Aorta (tissue), 5 donors: ENCODE results near the gene SLC5A12. TPM values are rescaled to one million over a fixed set of nuclear protein-coding genes. Genes with fewer than 3 reads are reported as not detected.

Experiments used
- ATAC-seq: fragments of 200-7000 bp; cut with Tn5 transposase; one replicate; pipeline ENCODE4 v1.9.1; 2022; ENCODE audit warnings: moderate library complexity; ENCODE audit not compliant: low FRiP score
- DNase-seq, 2 donors: peaks; one replicate each; pipeline ENCODE4 v3.0.0-alpha.2; 2020
- H3K27ac ChIP-seq, 2 donors: one replicate each; pipeline ENCODE4 v1.5.1; 2013; ENCODE audit warnings: low read length in 2 of 2, mild to moderate bottlenecking in 2 of 2, moderate library complexity in 2 of 2, control low read depth in 1 of 2, inconsistent platforms in 1 of 2, low read depth in 1 of 2
- H3K27me3 ChIP-seq, 2 donors: one replicate each; pipeline ENCODE4 v1.6.1; 2013; ENCODE audit warnings: control low read depth in 1 of 2, low read length in 1 of 2, mild to moderate bottlenecking in 1 of 2, moderate library complexity in 1 of 2; ENCODE audit not compliant: insufficient read depth in 2 of 2, control insufficient read depth in 1 of 2
- H3K36me3 ChIP-seq, 2 donors: one replicate each; pipeline ENCODE4 v1.6.1; 2013; ENCODE audit warnings: control low read depth in 1 of 2, low read length in 1 of 2, mild to moderate bottlenecking in 1 of 2; ENCODE audit not compliant: insufficient read depth in 2 of 2, control insufficient read depth in 1 of 2
- H3K4me1 ChIP-seq, 2 donors: one replicate each; pipeline ENCODE4 v1.6.1; 2013; ENCODE audit warnings: low read length in 2 of 2, control low read depth in 1 of 2, mild to moderate bottlenecking in 1 of 2, moderate library complexity in 1 of 2; ENCODE audit not compliant: insufficient read depth in 2 of 2, control insufficient read depth in 1 of 2
- H3K4me3 ChIP-seq, 2 donors: one replicate each; pipeline ENCODE4 v1.5.1; 2013; ENCODE audit warnings: low read length in 2 of 2, control low read depth in 1 of 2, mild to moderate bottlenecking in 1 of 2
- H3K9me3 ChIP-seq: one replicate; pipeline ENCODE4 v1.6.1; 2013; ENCODE audit warnings: mild to moderate bottlenecking, low read length; ENCODE audit not compliant: control insufficient read depth
- WGBS, 2 donors: extraction: QIAGEN DNeasy Blood & Tissue Kit; methylation state at CpG; one replicate each; pipeline ENCODE4 v1.1.7; 2013; 5-methylcytosine and 5-hydroxymethylcytosine counted together
- intact Hi-C, 2 donors: fragments of 100-400 bp; cut with DNase I; formaldehyde crosslinking; loops; one replicate each; pipeline versions ENCODE4 v1.14.2 to v1.15.0; 2022
- polyA plus RNA-seq, 2 donors: library from polyadenylated mRNA; stranded (reverse); fragments of 200-250 nt; gene quantifications; one replicate each; pipeline ENCODE4 v1.2.3, GENCODE V29; 2013
- total RNA-seq, 2 donors: library from RNA; stranded (reverse); fragmentation: NEBNext Ultra II Directional; extraction: Animal tissue kit (Norgen Biotek cat#: 25700); gene quantifications; one replicate each; pipeline ENCODE4 v1.2.1, GENCODE V29; 2021
- donor health status: healthy with polysubstance abuse.
- donor health status: Bipolar disorder and iron deficiency.
- donor health status: DM: no; HTN: no; CAD: no.
- donor health status: DM: no; HTN: no; CAD: no.
- donor health status: DM: yes; HTN: yes; CAD: no.

SLC5A12 gene
- total and polyA plus RNA-seq, 4 donors = 1.1 TPM; not detected in 3

DNA sequence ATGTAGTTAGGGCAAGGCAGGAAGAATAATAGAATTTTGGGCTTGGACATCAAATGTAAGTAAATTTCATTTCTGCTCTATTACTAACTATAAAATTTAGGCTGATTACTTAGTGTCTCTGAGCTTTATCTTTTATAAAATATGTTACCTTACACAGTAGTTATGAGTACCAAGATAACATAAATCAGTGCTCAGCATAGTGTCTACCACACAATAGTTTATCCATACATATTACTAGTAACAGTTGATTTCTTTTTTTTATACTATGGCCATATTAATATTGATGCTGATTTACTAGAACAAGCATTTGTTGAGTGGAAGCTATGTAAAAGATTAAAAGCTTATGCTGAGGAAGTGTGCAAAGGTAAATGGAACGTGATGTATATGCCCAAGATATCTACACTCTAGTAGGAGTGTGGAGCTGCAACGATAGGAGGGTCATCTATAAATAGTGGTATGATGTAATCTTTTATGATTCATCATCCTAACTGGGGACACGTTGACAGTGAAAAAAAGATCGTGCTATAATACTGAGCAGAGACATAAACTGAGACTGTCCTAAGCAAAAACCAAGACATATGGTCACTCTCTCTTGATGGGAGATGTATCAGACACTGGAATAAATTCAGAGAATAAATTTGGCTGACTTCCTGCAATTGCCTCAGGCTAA, 8.7 kb upstream of the SLC5A12 start:
- ATAC-seq = no peak

DNA sequence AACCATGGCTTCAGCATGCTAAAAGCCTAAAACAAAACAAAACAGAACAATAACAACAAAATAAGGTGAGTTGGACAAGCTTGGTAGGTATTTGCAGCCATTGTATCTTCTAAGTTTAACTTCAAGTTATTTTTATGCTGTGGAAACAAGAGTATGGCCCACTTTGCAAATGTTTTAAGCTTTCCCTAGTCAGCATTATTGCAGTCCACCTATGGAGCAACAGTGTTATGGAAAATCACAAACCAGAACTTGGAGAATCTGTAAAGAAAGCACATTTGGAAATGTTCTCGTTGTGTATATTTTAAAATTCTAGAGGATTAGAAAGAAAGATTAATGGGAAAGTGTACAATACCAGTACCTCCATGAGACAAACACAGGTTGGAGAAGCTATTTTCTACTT, 7.4 kb upstream of the SLC5A12 start:
- intact Hi-C loops = no loop called here
- Histone ChIP-seq H3K27ac (no peak overlapping the region), H3K27me3 (no peaks in the 10 kb centered on the region), H3K9me3 (peaks cover 2% of the 10 kb centered on the region), H3K36me3 (no peaks in the 10 kb centered on the region), H3K4me3 (no peak overlapping the region), H3K4me1 (no peaks in the 10 kb centered on the region)
- ATAC-seq (no peak), DNase-seq (no peak)
- WGBS, 2 donors = 58 to 67% methylated on average over 1 of the region's 1 CpG

More for the DNA sequence above, 8.7 kb upstream of the SLC5A12 start:
- intact Hi-C loops = no loop called here
- no peak for DNase-seq
- Histone ChIP-seq H3K27ac (no peak overlapping the region), H3K27me3 (no peaks in the 10 kb centered on the region), H3K9me3 (peaks cover 2% of the 10 kb centered on the region), H3K36me3 (no peaks in the 10 kb centered on the region), H3K4me3 (no peak overlapping the region), H3K4me1 (no peaks in the 10 kb centered on the region)
- WGBS, 2 donors = 6% methylated on average over 4 of the region's 4 CpGs

DNA sequence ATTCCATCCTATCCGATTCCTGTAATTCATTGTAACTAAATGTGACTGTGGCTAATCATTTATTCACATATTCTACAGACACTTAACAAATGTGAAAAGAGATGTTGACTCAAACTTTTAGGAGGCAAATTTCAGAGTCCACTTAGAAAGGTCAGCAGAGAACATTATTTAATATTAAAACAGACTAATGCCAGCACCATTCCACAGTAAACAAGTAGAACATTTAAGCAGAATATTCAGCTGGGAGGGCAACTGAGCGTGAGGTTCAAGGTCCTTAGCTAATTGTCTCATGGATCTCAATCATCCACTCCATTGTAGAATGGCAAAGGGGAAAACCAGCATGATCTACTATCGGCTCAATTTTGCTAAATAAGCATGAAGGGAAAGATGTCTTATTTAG, 5.1 kb upstream of the SLC5A12 start:
- no peaks in the 10 kb centered on the region for H3K36me3 ChIP-seq
- H3K27me3 ChIP-seq = no peaks in the 10 kb centered on the region
- ATAC-seq (no peak), DNase-seq (no peak)
- intact Hi-C loops = no loop called here
- WGBS, 2 donors = 96 to 97% methylated on average over 3 of the region's 3 CpGs
- no peak overlapping the region for H3K27ac ChIP-seq
- no peak overlapping the region for H3K4me3 ChIP-seq
- no peaks in the 10 kb centered on the region for H3K9me3 ChIP-seq
- H3K4me1 ChIP-seq = no peaks in the 10 kb centered on the region

DNA sequence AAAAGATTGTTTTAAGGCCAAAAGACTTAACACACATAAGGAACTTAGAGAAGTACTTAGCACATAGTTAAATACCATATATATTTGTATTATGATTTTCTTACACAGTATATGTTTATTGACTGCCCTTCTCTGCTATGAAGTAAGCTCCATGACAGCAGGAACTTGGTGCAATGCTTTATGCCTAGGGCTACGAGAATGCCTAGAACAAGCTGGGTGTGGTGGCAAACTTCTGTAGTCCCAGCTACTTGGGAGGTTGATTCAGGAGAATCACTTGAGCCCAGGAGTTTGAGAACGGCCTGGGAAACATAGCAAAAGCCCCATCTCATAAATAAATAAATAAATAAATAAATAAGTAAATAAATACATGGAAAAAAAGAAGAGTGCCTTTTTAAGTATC, 1.9 kb downstream of the SLC5A12 start:
- 86 to 89% methylated on average over 2 of the region's 2 CpGs for WGBS, 2 donors
- Histone ChIP-seq H3K4me1 (peaks cover 0 to 2% of the 10 kb centered on the region in 2 donors), H3K27me3 (no peaks in the 10 kb centered on the region), H3K27ac (no peak overlapping the region), H3K36me3 (no peaks in the 10 kb centered on the region), H3K9me3 (no peaks in the 10 kb centered on the region), H3K4me3 (no peak overlapping the region)
- no peak for ATAC-seq
- intact Hi-C loops = no loop called here
- DNase-seq = no peak

DNA sequence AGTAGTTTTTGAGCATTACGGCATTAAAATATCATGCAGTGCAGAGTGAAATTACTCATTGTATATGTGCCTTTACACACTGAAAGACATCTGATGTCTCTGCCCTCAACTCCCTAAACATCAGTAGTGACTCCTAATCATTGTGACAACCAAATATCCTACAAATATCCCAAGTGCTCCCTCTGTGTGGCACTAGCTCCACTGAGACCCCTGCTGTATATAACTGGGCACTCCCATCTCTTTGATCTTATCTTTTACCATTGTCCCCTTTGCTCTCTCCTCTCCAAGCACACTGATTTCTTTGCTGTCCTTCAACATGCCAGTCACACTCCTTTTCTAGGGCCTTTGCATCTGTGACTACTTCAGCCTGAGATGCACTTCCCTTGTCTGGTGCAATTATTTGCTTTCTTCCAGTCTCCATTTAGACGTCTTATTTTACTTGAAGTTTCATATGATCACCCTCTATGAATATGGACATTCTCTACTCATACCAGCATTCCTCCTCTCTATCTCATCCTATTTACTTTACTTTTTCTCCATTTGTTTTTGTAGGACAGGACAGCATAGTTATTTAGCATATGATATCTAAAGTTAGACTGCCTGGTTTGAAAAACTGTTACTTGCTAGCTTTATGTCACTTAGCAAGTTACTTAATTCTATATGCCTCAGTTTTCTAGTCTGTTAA, 2.4 kb downstream of the SLC5A12 start:
- peaks cover 0 to 2% of the 10 kb centered on the region in 2 donors for H3K4me1 ChIP-seq
- H3K27ac ChIP-seq = no peak overlapping the region
- ATAC-seq (no peak), DNase-seq (no peak)
- H3K4me3 ChIP-seq = no peak overlapping the region
- no peaks in the 10 kb centered on the region for H3K36me3 ChIP-seq
- no peaks in the 10 kb centered on the region for H3K27me3 ChIP-seq
- H3K9me3 ChIP-seq = no peaks in the 10 kb centered on the region
- intact Hi-C loops = no loop called here
- WGBS, 2 donors = 81% methylated on average over 2 of the region's 2 CpGs

DNA sequence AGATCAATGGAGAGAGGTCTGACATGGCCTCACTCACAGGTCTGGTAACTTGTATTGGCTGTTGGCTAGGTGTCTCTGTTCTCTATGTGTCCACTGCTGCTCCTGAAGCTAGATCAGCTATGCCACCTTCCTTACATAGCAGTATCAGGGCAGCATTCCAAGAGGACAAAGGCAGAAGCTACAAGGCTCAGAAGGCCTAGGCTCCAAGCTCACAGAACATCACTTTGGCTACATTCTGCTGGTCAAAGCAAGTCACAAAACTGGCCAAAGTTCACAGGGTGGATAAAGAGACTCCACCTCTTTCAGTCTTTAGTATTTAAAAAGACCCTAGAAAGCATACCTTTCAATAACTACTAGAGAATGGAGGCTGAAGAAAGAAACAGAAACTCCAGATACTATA, 4.1 kb downstream of the SLC5A12 start:
- H3K9me3 ChIP-seq = no peaks in the 10 kb centered on the region
- H3K4me3 ChIP-seq = no peak overlapping the region
- intact Hi-C loops = no loop called here
- DNase-seq (no peak), ATAC-seq (no peak)
- no peak overlapping the region for H3K27ac ChIP-seq
- H3K27me3 ChIP-seq = no peaks in the 10 kb centered on the region
- peaks cover 0 to 2% of the 10 kb centered on the region in 2 donors for H3K4me1 ChIP-seq
- H3K36me3 ChIP-seq = no peaks in the 10 kb centered on the region

DNA sequence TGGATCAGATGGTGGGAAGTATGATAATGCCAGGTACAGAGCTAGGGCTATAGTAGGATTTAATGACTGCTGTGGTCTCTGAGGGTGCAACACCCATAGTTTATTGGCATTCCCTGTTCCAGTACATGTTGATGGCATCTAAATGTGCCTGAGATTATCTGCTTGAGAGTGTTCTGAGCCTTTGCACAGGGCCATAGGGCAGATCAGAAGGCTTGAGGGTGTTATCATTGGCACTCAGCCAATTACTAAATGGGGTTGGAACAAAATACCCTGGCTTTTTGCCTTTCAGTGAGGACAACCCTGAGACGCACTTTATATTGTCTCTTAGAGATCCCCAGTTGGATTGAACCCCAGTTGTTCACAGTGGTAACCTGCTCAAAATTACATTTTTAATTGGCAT, 6.7 kb downstream of the SLC5A12 start:
- intact Hi-C loops = no loop called here
- Histone ChIP-seq H3K9me3 (no peaks in the 10 kb centered on the region), H3K4me1 (no peaks in the 10 kb centered on the region), H3K27me3 (no peaks in the 10 kb centered on the region), H3K27ac (no peak overlapping the region), H3K4me3 (no peak overlapping the region), H3K36me3 (no peaks in the 10 kb centered on the region)
- 8 to 10% methylated on average over 1 of the region's 1 CpG for WGBS, 2 donors
- ATAC-seq (no peak), DNase-seq (no peak)

DNA sequence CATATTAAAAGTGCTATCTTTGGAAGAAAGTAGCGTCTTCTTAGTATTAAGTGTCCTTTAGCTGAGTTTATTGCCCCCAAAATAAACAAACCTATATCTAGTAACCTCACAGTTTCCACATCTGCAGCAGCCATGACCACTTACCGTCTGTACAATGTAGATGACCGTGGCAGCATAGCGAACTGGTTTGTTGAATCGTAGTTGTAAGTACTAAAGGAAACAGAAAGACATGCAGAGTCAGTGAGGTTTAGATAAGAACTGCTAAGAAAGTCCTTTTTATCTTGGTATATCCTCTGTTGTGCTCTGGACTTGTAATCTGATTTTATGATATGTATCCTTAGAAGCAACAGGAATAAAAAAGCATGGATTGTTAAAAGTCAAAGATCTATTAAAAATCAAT, 9.4 kb downstream of the SLC5A12 start:
- 60 to 64% methylated on average over 5 of the region's 5 CpGs for WGBS, 2 donors
- ATAC-seq (no peak), DNase-seq (no peak)
- Histone ChIP-seq H3K4me1 (no peaks in the 10 kb centered on the region), H3K9me3 (no peaks in the 10 kb centered on the region), H3K4me3 (no peak overlapping the region), H3K27me3 (no peaks in the 10 kb centered on the region), H3K27ac (no peak overlapping the region), H3K36me3 (no peaks in the 10 kb centered on the region)
- intact Hi-C loops = no loop called here

DNA sequence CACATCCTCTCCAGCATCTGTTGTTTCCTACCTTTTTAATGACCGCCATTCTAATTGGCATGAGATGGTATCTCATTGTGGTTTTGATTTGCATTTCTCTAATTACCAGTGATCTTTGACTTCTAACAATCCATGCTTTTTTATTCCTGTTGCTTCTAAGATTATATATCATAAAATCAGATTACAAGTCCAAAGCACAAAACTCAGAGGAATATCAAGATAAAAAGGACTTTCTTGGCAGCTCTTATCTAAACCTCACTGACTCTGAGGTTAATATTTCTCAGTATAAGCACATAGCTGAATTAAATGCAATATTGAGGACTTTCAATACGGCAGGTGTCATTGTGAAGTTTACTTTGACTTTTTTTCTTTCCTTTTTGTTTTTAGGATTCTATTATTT, 11.4 kb downstream of the SLC5A12 start:
- intact Hi-C loops = no loop called here
- ATAC-seq = no peak
- no peaks in the 10 kb centered on the region for H3K4me1 ChIP-seq
- no peak overlapping the region for H3K4me3 ChIP-seq
- no peaks in the 10 kb centered on the region for H3K9me3 ChIP-seq
- no peak for DNase-seq
- no peaks in the 10 kb centered on the region for H3K27me3 ChIP-seq
- H3K27ac ChIP-seq = no peak overlapping the region
- H3K36me3 ChIP-seq = no peaks in the 10 kb centered on the region
- 96 to 97% methylated on average over 2 of the region's 2 CpGs for WGBS, 2 donors
